GM23338 (cell line): Measurements from ENCODE around the gene ITSN2.

ENCODE experiments used
- CREB1 ChIP-seq: fragments of 250-450 bp; sonication (Bioruptor Pico); IDR thresholded peaks from 2 replicates; pipeline ENCODE4 v1.5.0; 2020; ENCODE audit warnings: low read depth, mild to moderate bottlenecking, moderate library complexity
- CTCF ChIP-seq, 2 experiments: fragments of 200-600 bp in 1 of 2; sonication (generic) in 1 of 2; conservative IDR thresholded peaks; 2 replicates each; pipeline versions ENCODE4 v1.5.1 to v1.6.1; 2016 to 2017; ENCODE audit warnings: antibody characterized with exemption in 2 of 2, low read depth in 2 of 2, mild to moderate bottlenecking in 2 of 2, moderate library complexity in 1 of 2
- ETS1 ChIP-seq: IDR thresholded peaks from 2 replicates; pipeline ENCODE4 v1.6.1; 2016; ENCODE audit warnings: antibody characterized with exemption
- EZH2 ChIP-seq: fragments of 200-600 bp; sonication (generic); IDR thresholded peaks from one replicate; pipeline ENCODE4 v1.8.0; 2017; ENCODE audit warnings: antibody characterized with exemption, mild to moderate bottlenecking, low read depth; ENCODE audit not compliant: unreplicated experiment
- EZH2phosphoT487 ChIP-seq: fragments of 200-600 bp; sonication (generic); IDR thresholded peaks from one replicate; pipeline ENCODE4 v1.8.1; 2018; ENCODE audit warnings: antibody characterized with exemption; ENCODE audit not compliant: unreplicated experiment
- JUNB ChIP-seq: IDR thresholded peaks from one replicate; pipeline ENCODE4 v1.6.1; 2016; ENCODE audit warnings: antibody characterized with exemption; ENCODE audit not compliant: unreplicated experiment
- POLR2AphosphoS5 ChIP-seq: IDR thresholded peaks from 2 replicates; pipeline ENCODE4 v1.6.1; 2016; ENCODE audit warnings: antibody characterized with exemption, low read depth
- REST ChIP-seq: IDR thresholded peaks from one replicate; pipeline ENCODE4 v1.6.1; 2018; ENCODE audit warnings: antibody characterized with exemption; ENCODE audit not compliant: unreplicated experiment
- STAT1 ChIP-seq: IDR thresholded peaks from one replicate; pipeline ENCODE4 v1.6.1; 2016; ENCODE audit warnings: antibody characterized with exemption; ENCODE audit not compliant: unreplicated experiment
- ZNF114 ChIP-seq: fragments of 250-450 bp; sonication (Bioruptor Pico); IDR thresholded peaks from 2 replicates; pipeline ENCODE4 v1.5.0; 2020; ENCODE audit warnings: mild to moderate bottlenecking, moderate library complexity
- ZNF331 ChIP-seq: fragments of 250-450 bp; sonication (Bioruptor Pico); IDR thresholded peaks from 2 replicates; pipeline ENCODE4 v1.5.0; 2020; ENCODE audit warnings: low read depth, mild to moderate bottlenecking, moderate library complexity
- ZNF462 ChIP-seq: fragments of 250-450 bp; sonication (Bioruptor Pico); IDR thresholded peaks from 2 replicates; pipeline ENCODE4 v1.5.0; 2020; ENCODE audit warnings: mild to moderate bottlenecking, moderate library complexity

GRCh38 chr2:24262421-24262970, 97.8 kb downstream of the ITSN2 start:
- no peak for TF ChIP-seq CTCF (conservative IDR thresholded peaks at IDR 0.05; ENCODE audit: low read depth in 2 of 2)
- TF ChIP-seq REST = no peak
- TF ChIP-seq ZNF114 (CRISPR knock-in tag) = no peak
- TF ChIP-seq EZH2 = no peak
- no peak for TF ChIP-seq POLR2AphosphoS5
- no peak for TF ChIP-seq CREB1 (CRISPR knock-in tag)
- no peak for TF ChIP-seq ETS1
- no peak for TF ChIP-seq EZH2phosphoT487
- TF ChIP-seq JUNB = no peak
- TF ChIP-seq ZNF462 = no peak
- TF ChIP-seq STAT1 = no peak
- TF ChIP-seq ZNF331 = no peak
